GM18520 (cell line): ENCODE results near the gene SH3D19.
"Not testable (repeated sequence)": the region's sequence is repeated elsewhere in the genome, so short reads cannot be mapped to it uniquely, and the experiment has no call there.

ENCODE experiments used
- ATAC-seq: cut with Tn5 transposase; IDR thresholded peaks from one replicate; pipeline ENCODE4 v1.9.1; 2021; ENCODE audit not compliant: unreplicated experiment

SH3D19 gene

DNA sequence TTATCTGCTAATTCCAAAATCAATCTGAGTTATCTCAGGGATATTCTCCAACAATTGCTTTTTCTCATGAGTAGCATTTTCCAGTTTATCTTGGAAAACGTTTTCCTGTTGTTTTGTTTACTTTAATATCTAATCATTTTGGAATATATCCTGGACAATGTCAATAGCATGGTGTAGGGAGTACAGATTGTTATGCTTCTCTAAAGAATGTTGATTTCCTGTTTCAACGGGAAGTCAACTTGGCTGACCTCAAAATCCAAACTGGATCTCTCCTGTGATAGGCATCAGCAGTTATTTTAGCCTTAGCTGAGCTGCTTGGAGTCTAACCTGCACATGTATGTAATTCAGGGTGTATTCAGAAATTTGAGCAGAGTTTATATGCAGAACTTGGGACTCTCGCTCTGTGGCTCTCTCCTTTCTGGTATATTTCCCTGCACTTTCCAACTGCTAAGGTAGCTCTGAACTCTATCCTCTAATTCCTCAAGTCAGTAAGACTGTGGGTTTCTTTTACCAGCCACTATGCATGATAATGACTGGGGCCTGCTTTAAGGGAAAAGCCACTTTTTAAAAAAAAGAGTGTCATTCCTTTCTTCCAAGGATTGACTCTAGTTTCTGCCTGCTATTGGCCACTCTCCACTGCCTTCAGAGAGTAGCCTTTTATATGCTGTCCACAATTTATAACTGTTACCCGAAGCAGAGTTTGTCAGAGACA, 40.7 kb downstream of the SH3D19 start:
- no peak for ATAC-seq

DNA sequence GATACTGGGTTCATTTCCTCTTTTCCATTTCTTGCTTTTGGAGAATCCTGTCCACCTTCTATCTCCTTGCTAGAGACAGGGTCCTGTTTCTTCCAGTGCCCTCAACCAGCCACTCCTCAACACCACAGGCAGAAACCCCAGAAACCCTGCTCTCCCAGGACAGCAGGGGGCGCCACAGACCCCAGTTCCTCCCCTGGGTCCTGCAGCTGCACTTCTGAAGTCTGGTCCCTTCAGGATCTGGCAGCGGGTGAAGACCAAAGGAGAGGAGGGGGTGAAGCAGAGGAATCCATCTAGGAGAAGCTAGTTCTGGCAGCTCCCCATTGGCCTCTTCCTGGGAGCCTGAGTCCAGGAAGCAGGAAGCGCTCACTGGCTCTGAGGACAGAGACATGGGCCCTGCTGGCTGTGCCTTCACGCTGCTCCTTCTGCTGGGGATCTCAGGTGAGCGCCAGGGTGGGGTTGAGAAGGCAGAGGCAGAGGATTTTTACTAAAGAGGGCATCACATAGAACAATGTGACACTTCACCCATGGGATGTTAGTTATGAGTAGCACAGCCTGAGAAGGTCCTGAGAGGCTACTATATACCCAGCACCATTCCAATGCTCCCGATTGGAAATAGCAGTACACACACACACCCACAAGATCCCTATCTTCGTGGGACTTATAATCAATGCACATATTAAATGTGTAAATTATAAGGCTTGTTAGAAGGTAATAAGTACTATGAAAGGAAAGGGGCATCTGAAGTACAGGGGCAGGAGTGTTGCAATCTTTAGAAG, 48.4 kb downstream of the SH3D19 start, which contains the start of gene PRSS48:
PRSS48 (plus strand) TSS at position 375 of the 776 bp plus-strand sequence; CDS start at position 387, 12 bp downstream.
- no peak for ATAC-seq

DNA sequence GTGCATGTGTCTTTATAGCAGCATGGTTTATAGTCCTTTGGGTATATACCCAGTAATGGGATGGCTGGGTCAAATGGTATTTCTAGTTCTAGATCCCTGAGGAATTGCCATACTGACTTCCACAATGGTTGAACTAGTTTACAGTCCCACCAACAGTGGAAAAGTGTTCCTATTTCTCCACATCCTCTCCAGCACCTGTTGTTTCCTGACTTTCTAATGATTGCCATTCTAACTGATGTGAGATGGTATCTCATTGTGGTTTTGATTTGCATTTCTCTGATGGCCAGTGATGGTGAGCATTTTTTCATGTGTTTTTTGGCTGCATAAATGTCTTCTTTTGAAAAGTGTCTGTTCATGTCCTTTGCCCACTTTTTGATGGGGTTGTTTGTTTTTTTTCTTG, 56.5 kb downstream of the SH3D19 start:
- ATAC-seq, result not testable (repeated sequence)

DNA sequence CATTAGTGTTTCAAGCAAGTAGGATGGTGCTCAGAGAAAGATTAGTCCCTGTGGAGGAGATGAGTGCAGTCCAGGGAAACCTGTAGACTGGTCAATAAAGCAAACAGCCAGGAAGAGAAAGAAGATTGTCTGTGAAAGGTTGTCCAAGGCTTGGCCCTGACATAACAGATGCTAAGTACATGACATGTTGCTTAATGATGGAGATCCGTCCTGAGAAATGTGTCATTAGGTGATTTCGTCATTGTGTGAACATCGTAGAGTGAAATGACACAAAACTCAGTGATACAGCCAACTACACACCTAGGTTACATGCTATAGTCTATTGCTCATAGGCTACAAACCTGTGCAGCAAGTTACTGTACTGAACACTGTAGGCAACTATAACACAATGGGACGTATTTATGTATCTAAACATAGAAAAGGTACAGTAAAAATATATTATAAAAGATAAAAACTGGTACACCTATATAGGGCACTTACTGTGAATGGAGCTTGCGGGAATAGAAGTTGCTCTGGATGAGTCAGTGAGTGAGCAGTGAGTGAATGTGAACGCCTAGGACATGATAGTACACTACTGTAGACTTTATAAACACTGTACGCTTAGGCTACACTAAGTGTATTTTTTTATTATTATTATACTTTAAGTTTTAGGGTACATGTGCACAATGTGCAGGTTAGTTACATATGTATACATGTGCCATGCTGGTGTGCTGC, 57.4 kb downstream of the SH3D19 start:
- no peak for ATAC-seq

DNA sequence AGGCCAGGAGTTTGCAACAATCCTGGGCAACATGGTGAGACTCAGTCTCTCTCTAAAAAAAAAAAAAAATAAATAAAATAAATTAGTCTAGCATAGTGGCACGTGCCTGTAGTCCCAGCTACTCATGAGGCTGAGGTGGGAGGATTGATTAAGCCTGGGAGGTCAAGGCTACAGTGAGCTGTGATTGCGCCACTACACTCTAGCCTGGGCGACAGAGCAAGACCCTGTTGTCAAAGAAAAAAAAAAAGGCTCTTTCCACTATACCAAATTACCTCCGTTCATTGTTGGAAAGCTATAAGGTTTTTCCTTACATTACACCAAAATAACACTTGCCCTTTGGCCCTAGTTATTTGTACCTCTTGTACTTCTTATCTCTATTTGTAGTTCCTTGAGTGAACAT, 58.3 kb downstream of the SH3D19 start:
- no peak for ATAC-seq

- ATAC-seq, result no peak
Measured at GRCh38 chr4:151266497-151266896, 58.9 kb downstream of the SH3D19 start.

- no peak for ATAC-seq
Measured at GRCh38 chr4:151263455-151263854, 62.0 kb downstream of the SH3D19 start.

- no peak for ATAC-seq
Measured at GRCh38 chr4:151260526-151260925, 64.9 kb downstream of the SH3D19 start.

DNA sequence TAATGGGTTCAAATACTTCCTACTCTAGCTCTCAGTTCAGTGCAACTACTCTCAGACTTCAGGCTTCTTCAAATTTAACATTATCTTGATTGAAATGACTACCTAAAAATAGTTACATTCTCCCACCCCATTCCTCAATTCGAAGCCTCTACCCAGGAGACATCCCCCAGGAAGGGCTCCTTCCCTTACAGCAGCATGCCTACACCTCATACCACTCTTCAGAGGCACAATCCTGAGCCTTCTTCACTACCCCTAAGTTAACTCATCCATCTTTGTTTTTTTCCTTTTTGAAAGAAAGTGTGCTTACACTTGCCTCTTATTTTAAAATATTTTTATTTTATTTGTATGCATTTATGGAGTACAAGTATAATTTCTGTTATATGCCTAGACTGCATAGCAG, 65.7 kb downstream of the SH3D19 start:
- ATAC-seq, result no peak

DNA sequence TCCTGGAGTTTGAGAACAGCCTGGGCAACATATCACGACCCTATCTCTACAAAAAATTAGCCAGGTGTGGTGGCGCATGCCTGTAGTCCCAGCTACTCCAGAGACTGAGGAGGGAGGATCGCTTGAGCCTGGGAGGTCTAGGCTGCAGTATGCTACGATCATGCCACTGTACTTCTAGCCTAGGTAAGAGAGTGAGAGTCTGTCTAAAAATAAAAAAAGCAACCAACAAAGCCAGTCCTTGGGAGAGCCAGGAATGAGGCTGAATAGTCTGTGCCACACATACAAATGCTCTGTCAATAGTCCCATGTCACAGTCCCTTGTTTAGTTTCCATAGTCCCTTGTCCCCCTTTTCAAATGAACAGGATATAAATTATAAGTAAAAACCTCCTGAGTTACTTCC, 67.7 kb downstream of the SH3D19 start:
- no peak for ATAC-seq

GRCh38 chr4:151256134-151256533, 69.3 kb downstream of the SH3D19 start:
- ATAC-seq, result no peak

- not testable (repeated sequence) for ATAC-seq
Measured at GRCh38 chr4:151255680-151256079, 69.7 kb downstream of the SH3D19 start.

DNA sequence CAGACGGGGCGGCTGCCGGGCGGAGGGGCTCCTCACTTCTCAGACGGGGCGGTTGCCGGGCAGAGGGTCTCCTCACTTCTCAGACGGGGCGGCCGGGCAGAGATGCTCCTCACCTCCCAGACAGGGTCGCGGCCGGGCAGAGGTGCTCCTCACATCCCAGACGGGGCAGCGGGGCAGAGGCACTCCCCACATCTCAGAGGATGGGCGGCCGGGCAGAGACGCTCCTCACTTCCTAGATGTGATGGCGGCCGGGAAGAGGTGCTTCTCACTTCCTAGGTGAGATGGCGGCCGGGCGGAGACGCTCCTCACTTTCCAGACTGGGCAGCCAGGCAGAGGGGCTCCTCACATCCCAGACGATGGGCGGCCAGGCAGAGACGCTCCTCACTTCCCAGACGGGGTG, 70.2 kb downstream of the SH3D19 start:
- ATAC-seq, result not testable (repeated sequence)

DNA sequence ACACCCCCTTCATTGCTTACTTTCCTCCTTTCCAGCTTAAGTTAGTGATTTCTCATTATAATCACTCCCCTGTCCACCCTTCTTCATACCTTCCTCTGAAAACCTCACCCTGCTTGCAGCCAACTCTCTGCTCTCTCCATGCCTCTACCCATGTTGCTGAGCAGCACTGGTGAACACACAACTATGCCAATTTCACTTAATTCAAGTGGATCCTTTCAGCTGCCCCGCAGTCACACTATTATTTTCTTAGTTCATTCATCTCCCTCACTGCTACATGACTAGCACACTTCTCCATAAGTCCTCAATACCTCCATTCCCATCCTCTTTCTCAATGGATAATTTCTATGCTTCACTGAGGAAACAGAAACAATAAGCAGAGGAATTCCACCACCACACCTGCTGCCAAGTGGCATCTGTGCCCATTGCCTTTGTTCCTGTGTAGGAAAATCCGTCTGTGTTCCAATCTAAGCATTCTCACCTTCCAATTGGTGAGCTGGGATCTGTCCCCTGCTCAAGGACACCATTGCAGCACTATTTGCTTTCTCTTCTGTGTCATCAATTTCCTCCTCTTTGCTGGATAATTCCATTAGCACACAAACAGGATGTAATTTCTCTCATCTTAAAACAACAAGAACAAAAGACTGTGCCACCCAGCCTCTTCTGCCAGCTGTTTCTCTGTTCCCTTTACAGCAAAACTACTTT, 73.7 kb downstream of the SH3D19 start:
- ATAC-seq, result no peak

DNA sequence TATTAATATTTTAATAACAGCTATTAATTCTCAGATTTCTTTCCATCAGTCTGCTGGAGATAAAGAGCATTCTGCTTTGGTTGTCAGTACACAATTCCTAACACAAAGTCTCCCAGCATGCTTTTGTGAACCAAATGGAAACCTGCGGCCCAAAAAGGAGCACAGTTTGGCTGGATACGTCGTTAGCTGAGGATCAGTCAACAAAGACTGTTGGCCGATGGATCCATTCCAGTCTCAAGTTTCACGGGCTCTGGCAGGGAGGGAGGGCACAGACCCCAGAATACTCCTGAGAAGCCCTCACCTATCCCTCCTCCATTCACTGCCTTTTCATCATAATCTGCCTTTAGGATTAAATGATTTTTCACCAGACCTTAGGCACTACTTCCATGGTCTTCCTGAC, 74.7 kb downstream of the SH3D19 start:
- no peak for ATAC-seq

DNA sequence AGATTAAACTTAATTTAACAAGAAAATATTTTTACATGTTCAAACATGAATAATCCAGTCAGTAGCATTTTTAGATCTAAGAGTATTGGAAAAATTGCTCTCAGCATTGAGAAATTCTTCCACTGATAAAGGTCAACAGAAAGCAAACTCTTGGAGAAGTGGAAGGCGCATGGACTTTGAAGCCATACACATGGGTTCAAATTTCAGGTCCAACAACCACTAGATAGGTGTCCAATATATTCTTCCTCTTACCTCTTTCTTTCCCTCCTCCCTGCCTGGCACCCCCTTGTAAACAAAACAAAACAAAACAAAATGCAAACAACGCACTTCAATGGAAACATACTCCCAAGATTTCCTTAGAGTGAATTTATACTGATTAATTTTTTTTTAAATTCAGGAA, 76.9 kb downstream of the SH3D19 start:
- no peak for ATAC-seq

GRCh38 chr4:151247395-151247794, 78.0 kb downstream of the SH3D19 start:
- ATAC-seq, result no peak

DNA sequence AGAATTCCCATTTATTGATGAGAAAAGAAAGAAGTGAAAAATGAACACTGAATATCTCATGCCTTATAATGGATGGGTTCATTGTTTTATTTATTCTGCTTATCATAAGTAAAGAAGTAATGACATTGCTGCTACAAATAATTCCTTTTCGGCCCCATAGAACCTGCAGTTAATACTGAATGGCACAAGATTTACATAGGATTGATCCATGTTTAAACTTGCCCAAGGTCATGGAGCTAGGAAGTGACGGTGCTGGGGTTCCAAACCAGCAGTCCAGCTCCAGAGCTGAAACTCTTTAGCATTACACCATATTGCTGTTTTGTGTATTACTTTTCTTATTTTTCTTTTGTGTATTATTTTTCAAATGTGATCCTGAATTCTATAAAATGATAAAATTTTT, 78.7 kb downstream of the SH3D19 start:
- no peak for ATAC-seq

DNA sequence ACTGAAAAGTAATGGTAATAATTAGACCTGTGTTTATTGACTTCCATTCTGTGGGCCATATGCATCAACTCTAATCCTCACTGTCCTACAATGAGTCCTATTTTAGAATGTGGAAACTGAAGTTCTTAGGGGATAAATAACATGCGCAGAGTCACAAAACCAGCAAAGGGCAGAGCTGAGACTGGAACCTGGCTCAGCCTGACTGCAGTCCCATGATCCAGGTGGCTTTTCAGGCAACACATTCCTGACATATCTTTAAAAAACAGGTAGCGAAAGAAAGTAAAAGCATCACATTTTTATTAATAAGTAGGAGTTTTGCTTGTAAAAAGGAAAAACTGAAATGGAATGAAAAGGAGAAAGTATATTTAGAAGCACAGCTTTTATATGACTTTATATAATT, 83.1 kb downstream of the SH3D19 start:
- no peak for ATAC-seq

DNA sequence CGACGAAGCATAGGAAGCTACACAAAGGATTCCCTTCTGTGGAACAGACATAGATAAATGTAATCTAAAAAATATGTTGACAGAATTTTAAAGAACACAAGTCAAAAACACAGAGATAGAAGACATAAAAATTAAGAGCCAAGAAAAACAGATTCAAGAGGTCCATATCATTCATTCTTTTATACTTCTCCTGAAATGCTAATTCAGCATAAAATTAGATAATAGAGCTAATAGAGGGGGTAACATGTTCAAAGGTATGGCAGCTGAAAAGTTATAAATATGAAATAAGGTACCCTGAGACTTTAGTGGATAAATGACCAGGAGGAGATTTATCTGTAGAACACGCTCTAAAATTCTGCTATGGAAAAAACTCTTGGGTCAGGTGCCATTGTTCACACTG, 85.8 kb downstream of the SH3D19 start:
- no peak for ATAC-seq

DNA sequence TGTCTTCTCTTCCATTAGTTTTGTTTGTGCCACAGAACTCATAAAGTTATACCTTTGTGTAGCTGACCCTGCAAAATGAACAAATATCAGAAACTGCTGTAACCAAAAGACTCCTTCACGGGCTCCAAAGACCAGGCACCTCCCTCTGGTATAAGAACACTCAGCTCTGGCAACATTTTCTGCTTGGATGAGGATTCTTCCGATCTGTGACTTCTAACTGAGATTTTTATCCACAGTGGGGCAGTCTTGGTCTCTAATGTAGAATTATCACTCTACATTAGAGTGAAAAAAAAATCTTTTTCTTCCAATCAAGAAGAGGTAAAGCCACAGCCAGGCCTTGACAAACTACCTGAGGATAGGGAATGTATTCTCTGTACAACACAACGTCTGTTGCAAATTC, 86.9 kb downstream of the SH3D19 start:
- no peak for ATAC-seq
